HepG2 (cell line): ENCODE data around the gene NDUFS2. TPM values are rescaled to one million over a fixed set of nuclear protein-coding genes. Genes with fewer than 3 reads are reported as not detected.
A peak's percentile ranks its signal among the peaks of the same experiment; 100 is the strongest.

Experiments used
- ATAC-seq: fragments of 200-7000 bp; cut with Tn5 transposase; 3 replicates; pipeline ENCODE4 v1.9.1; 2020; ENCODE audit warnings: mild to moderate bottlenecking, moderate library complexity
- BruUV-seq: library from RNA; stranded (reverse); fragments of 400-500 nt; replicated peaks from 2 replicates; lab custom pipeline; 2021; lab: Mats Ljungman, UMichigan
- CTCF ChIA-PET: fragments of 300-600 bp; formaldehyde crosslinking; extraction: SDS; loops from one replicate; lab custom pipeline; 2021; ENCODE audit warnings: low total read pairs, inconsistent platforms, low intra/inter-chr PET ratio; lab: Yijun Ruan, JAX
- POLR2A ChIA-PET: fragments of 350-600 bp; sonication (Branson Sonifier 250); formaldehyde crosslinking; loops from one replicate; lab custom pipeline; 2020; ENCODE audit warnings: antibody characterized with exemption, inconsistent platforms; lab: Yijun Ruan, JAX
- DNase-seq: peaks from one replicate; pipeline ENCODE4 v3.0.0-alpha.2; 2015; ENCODE audit warnings: low spot score
- FAIRE-seq: peaks from 3 replicates; lab custom pipeline; 2011; peaks lifted over from hg19 to GRCh38; lab: Jason Lieb, UNC
- H2AFZ ChIP-seq: one replicate; pipeline ENCODE4 v1.6.1; 2011; ENCODE audit warnings: low read length, inconsistent platforms
- H3K27ac ChIP-seq: fragments of 300-600 bp; 3 replicates; pipeline ENCODE4 v1.8.0; 2011; ENCODE audit warnings: mixed run types, mild to moderate bottlenecking, mixed read lengths, low read length, inconsistent platforms; ENCODE audit not compliant: insufficient read depth; ENCODE audit errors: extremely low read length
- H3K27me3 ChIP-seq, 2 experiments: fragments of 200-600 bp in 1 of 2; 2 replicates in 1 of 2; 3 replicates in 1 of 2; pipeline versions ENCODE4 v1.6.0 to v1.8.0; 2011; ENCODE audit warnings: low read length in 2 of 2, mild to moderate bottlenecking in 2 of 2, moderate library complexity in 2 of 2, inconsistent platforms in 1 of 2; ENCODE audit not compliant: insufficient read depth in 2 of 2, control insufficient read depth in 1 of 2
- H3K36me3 ChIP-seq, 2 experiments: fragments of 200-600 bp in 1 of 2; replicated peaks in 1 of 2; 2 replicates in 1 of 2; 3 replicates in 1 of 2; pipeline versions ENCODE4 v1.5.1 to v1.8.0; 2011; ENCODE audit warnings: low read length in 2 of 2, inconsistent platforms in 1 of 2; ENCODE audit not compliant: insufficient read depth in 2 of 2, control insufficient read depth in 1 of 2
- H3K4me1 ChIP-seq: 2 replicates; pipeline ENCODE4 v1.5.1; 2012; ENCODE audit warnings: low read length, inconsistent platforms; ENCODE audit not compliant: insufficient read depth
- H3K4me2 ChIP-seq: 2 replicates; pipeline ENCODE4 v1.6.0; 2011; ENCODE audit warnings: low read depth, low read length, inconsistent platforms
- H3K4me3 ChIP-seq, 3 experiments: fragments of 200-600 bp in 1 of 3; sonication (generic), shearing (Covaris generic) in 1 of 3; replicated peaks in 1 of 3; 2 replicates each; pipeline ENCODE4 v1.5.1; 2011 to 2016; ENCODE audit warnings: low read length in 3 of 3, inconsistent platforms in 2 of 3, low read depth in 2 of 3, mild to moderate bottlenecking in 2 of 3, control low read depth in 1 of 3, mixed read lengths in 1 of 3; ENCODE audit not compliant: insufficient read depth in 1 of 3
- H3K79me2 ChIP-seq: one replicate; pipeline ENCODE4 v1.6.1; 2011; ENCODE audit warnings: low read length, inconsistent platforms; ENCODE audit not compliant: insufficient read depth
- H3K9ac ChIP-seq: 2 replicates; pipeline ENCODE4 v1.6.0; 2011; ENCODE audit warnings: mild to moderate bottlenecking, low read depth, low read length, inconsistent platforms; ENCODE audit not compliant: insufficient read depth
- H3K9me3 ChIP-seq: 2 replicates; pipeline ENCODE4 v1.5.1; 2012; ENCODE audit warnings: mild to moderate bottlenecking, low read length
- H4K20me1 ChIP-seq: 2 replicates; pipeline ENCODE4 v1.6.0; 2011; ENCODE audit warnings: inconsistent platforms, mild to moderate bottlenecking, low read length, moderate library complexity; ENCODE audit not compliant: insufficient read depth
- AGO2 ChIP-seq: fragments of 200-400 bp; formaldehyde crosslinking; optimal IDR thresholded peaks from 2 replicates; pipeline ENCODE3; 2017; ENCODE audit warnings: mild to moderate bottlenecking, low read depth, low read length, moderate library complexity
- ATF1 ChIP-seq: IDR thresholded peaks from 2 replicates; pipeline ENCODE4 v1.6.1; 2016; ENCODE audit warnings: mild to moderate bottlenecking, control low read depth
- E2F2 ChIP-seq: sonication (generic); formaldehyde crosslinking; IDR thresholded peaks from 2 replicates; pipeline ENCODE4 v1.4.0; 2020; ENCODE audit warnings: missing genetic modification reagents, borderline replicate concordance
- NKX3-1 ChIP-seq: sonication (generic); formaldehyde crosslinking; IDR thresholded peaks from 2 replicates; pipeline ENCODE4 v1.5.0; 2020; ENCODE audit warnings: missing genetic modification reagents
- RBFOX2 ChIP-seq: fragments of 200-400 bp; formaldehyde crosslinking; IDR thresholded peaks from 2 replicates; pipeline ENCODE4 v1.6.1; 2017; ENCODE audit warnings: low read depth, mild to moderate bottlenecking, low read length
- SRF ChIP-seq: IDR thresholded peaks from 2 replicates; pipeline ENCODE4 v1.6.1; 2011; ENCODE audit warnings: mild to moderate bottlenecking, low read depth, low read length, moderate library complexity
- TRIM24 ChIP-seq: sonication (generic); formaldehyde crosslinking; IDR thresholded peaks from 2 replicates; pipeline ENCODE4 v1.8.0; 2022; ENCODE audit warnings: mild to moderate bottlenecking, missing genetic modification reagents
- ZNF251 ChIP-seq: sonication (generic); formaldehyde crosslinking; IDR thresholded peaks from 2 replicates; pipeline ENCODE4 v1.9.0; 2021; ENCODE audit warnings: mild to moderate bottlenecking, missing genetic modification reagents
- ZNF318 ChIP-seq: sonication (generic); formaldehyde crosslinking; IDR thresholded peaks from 2 replicates; pipeline ENCODE4 v1.4.0; 2020; ENCODE audit warnings: mild to moderate bottlenecking, missing genetic modification reagents
- WGBS: methylation state at CpG from one replicate; pipeline ENCODE4 v1.1.6; 2017; ENCODE audit warnings: low lambda C conversion rate; 5-methylcytosine and 5-hydroxymethylcytosine counted together
- in situ Hi-C: cut with HindIII; loops from 2 replicates; pipeline ENCODE4 v1.10.0; 2017; ENCODE audit warnings: low pct_unique_long_range_greater_than_20kb; ENCODE audit not compliant: extremely low pct_ligation_motif_present
- intact Hi-C: fragments of 100-400 bp; cut with micrococcal nuclease; formaldehyde crosslinking; loops from one replicate; pipeline ENCODE4 v1.10.0; 2022; ENCODE audit not compliant: unreplicated experiment
- polyA plus RNA-seq, 8 experiments: library from polyadenylated mRNA; depleted of rRNA in 3 of 8; stranded (reverse) in 7 of 8; unstranded in 1 of 8; fragments of >200 nt; fragmentation: Illumina TruSeq in 4 of 8; extraction: Trizol in 4 of 8; gene quantifications; 2 replicates each; pipeline versions ENCODE4 v1.2.1 to v1.2.3, GENCODE V29; 2011 to 2016; ENCODE audit warnings: low read depth in 4 of 8, missing spikeins in 1 of 8, mixed read lengths in 1 of 8; ENCODE audit not compliant: insufficient read depth in 1 of 8
- total RNA-seq, 5 experiments: library from RNA; depleted of rRNA; stranded (reverse); fragments of >200 nt; fragmentation: Illumina TruSeq; extraction: Trizol; gene quantifications; 2 replicates each; pipeline ENCODE4 v1.2.3, GENCODE V29; 2016; ENCODE audit warnings: low read depth in 1 of 5
- TF ChIP-seq, protein P1 (sequence below): sonication (generic); formaldehyde crosslinking; IDR thresholded peaks from 2 replicates; pipeline ENCODE4 v1.9.0; 2021; ENCODE audit warnings: missing genetic modification reagents, borderline replicate concordance

The NDUFS2 gene
- total and polyA plus RNA-seq, 2 of the 13 experiments (the other 11 are each of a cell fraction or from before 2014, with no cell fraction given) = 89.9 to 118 TPM

DNA sequence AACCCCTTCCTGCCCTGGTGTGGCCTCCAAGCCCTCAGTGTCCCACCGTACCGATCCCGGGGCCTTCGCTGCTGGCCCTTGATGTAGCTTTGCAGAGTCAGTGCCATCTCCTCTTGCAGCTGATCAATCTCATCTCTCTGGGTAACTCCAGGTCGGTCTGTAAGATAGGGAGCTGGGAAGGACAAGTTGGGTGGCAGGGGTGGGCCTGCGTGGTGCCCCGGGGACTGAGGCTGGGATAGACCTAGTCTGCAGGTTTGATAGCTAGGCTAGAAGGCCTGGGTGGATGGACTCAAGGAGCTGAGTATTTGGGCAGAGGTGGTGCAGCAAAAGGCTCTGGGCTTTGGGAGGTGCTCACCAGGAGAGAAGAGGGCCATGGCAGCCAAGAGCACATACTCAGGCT, 28.6 kb downstream of the NDUFS2 start:
- WGBS = 90% methylated on average over 7 of the region's 7 CpGs
- Histone ChIP-seq H3K4me1 (peaks cover 34% of the 10 kb centered on the region), H3K4me2 (no peak overlapping the region), H3K27me3 (no peaks in the 10 kb centered on the region), H4K20me1 (no peaks in the 10 kb centered on the region), H3K27ac (no peak overlapping the region), H2AFZ (no peak overlapping the region), H3K79me2 (peaks cover 11% of the 10 kb centered on the region), H3K4me3 (no peak overlapping the region), H3K9ac (no peak overlapping the region), H3K36me3 (peaks cover 12 to 38% of the 10 kb centered on the region in 2 experiments; a peak in 4 of 5 replicates), H3K9me3 (no peaks in the 10 kb centered on the region)
- no TSS peak for BruUV-seq
- FAIRE-seq (no peak), DNase-seq (no peak), ATAC-seq (no peak)
- ChIA-PET CTCF (interaction anchor here (0.8 to 2.6 kb wide), 4 partner anchors 21 to 144 kb away, joined by 3 to 8 read pairs (median 4); no protein-coding TSS in a partner anchor), POLR2A (interaction anchor here (0.8 to 2.5 kb wide), 7 partner anchors 10 to 159 kb away, joined by 3 to 19 read pairs (median 4); partner anchors contain the start of genes NDUFS2 and SDHC)
- in situ Hi-C loops = no loop called here
- intact Hi-C loops = loop anchor here (1.0 kb wide), 1 partner anchor 61 kb away; no protein-coding TSS in a partner anchor
- TF ChIP-seq E2F2 (no peak), AGO2 (peak; percentile 52), RBFOX2 (peak; percentile 49), SRF (no peak), ZNF251 (CRISPR knock-in tag) (no peak), NKX3-1 (CRISPR knock-in tag) (no peak), ZNF318 (CRISPR knock-in tag) (no peak), TRIM24 (CRISPR knock-in tag) (no peak), ATF1 (no peak)
- TF ChIP-seq, protein P1, sequence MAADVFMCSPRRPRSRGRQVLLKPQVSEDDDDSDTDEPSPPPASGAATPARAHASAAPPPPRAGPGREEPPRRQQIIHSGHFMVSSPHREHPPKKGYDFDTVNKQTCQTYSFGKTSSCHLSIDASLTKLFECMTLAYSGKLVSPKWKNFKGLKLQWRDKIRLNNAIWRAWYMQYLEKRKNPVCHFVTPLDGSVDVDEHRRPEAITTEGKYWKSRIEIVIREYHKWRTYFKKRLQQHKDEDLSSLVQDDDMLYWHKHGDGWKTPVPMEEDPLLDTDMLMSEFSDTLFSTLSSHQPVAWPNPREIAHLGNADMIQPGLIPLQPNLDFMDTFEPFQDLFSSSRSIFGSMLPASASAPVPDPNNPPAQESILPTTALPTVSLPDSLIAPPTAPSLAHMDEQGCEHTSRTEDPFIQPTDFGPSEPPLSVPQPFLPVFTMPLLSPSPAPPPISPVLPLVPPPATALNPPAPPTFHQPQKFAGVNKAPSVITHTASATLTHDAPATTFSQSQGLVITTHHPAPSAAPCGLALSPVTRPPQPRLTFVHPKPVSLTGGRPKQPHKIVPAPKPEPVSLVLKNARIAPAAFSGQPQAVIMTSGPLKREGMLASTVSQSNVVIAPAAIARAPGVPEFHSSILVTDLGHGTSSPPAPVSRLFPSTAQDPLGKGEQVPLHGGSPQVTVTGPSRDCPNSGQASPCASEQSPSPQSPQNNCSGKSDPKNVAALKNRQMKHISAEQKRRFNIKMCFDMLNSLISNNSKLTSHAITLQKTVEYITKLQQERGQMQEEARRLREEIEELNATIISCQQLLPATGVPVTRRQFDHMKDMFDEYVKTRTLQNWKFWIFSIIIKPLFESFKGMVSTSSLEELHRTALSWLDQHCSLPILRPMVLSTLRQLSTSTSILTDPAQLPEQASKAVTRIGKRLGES (CRISPR knock-in tag) = no peak
